GM18505 (cell line): ENCODE measurements around the gene ANGPTL2.

Experiments used
- ATAC-seq: cut with Tn5 transposase; IDR thresholded peaks from one replicate; pipeline ENCODE4 v1.9.1; 2021; ENCODE audit not compliant: unreplicated experiment
- POLR2A ChIP-seq: IDR thresholded peaks from 4 replicates; pipeline ENCODE4 v1.6.1; 2011; ENCODE audit warnings: borderline replicate concordance; ENCODE audit not compliant: insufficient read depth, insufficient read length; ENCODE audit errors: extremely low read depth

ANGPTL2 gene

DNA sequence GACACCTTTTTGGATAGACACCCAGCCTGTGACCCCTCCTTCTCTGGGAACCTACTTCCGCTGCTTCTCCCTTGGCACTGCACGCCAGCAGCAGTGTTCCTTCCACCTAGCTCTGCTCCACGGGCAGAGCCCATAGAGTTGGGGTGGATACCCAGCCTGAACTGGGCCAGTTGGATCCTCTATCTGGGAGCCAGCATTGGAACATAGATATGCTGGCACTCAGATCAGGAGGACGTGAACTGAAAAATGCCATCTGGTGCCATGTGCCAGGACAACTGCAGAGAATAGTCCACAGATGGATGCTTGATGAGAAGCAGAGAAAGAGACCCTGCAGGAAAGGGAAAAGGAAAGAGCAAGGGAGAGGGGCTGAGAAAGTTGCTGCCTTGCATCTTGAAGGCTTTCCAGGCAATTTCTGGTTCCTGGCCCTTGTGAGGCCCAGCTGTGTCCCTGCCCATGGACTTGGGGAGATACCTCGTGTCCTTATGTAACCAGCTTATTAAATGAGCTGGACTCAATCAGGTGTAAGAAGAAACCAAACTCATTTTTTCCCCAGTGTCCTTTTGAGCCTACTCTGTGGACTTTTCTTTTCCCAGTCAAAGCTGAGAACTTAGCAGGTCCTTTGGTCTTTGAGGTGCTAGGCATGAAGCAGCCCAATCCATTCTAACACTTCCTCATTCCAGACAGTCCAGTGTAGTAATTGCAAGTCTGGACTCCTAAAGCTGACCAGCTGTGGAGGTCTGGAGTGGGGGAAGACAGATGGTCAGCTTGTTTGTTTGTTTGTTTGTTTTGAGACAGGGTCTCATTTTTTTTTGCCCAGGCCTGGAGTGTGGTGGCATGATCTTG is 39.1 kb downstream of the ANGPTL2 start:
- no peak for TF ChIP-seq POLR2A
- no peak for ATAC-seq

DNA sequence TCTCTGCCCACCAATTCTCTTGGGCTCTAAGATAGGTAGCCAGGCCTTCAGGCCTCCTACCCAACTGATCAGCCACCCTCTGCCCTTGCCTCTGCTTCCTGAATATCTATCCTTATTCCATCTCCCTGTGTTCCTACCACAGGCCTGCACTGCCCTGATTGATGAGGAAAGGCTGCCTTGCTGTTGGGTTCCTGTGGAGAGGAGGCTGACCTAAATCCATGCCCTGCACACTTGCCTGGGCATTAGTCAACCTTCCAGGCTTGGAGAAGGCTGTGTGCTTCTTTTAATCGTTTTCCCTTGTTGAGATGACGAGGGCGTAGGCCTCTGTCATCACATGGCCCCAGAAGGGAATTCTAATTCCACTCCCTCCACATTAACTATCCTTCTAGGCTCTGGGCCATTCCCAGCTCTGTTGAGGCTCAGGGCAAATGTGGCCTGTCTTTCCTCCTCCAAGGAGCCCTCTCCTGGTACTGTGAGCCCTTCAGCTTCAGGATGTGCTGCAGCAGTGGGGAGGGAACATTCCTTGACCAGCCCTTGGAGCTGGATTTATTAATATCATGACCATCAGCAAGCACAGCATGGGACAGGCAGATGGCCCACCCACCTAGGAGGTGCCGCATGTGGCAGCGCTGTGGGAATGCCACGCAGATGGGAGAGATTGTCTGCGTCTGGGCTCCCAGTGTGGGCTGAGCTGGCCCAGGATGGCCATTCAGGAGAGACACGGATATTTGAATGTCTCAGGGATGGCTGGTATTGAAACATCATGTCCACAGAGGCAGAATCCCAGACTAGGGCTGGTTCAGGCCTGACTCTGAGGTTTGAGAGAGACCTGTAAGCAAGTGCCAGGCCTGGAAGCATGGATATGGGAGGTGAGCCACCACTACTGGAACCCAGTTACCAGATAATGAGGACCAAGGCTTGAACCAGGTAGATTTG is 40.9 kb downstream of the ANGPTL2 start:
- no peak for TF ChIP-seq POLR2A
- ATAC-seq, result no peak

- no peak for TF ChIP-seq POLR2A
- no peak for ATAC-seq
These were observed 42.8 kb downstream of the ANGPTL2 start for GRCh38 chr9:127079446-127080140.

DNA sequence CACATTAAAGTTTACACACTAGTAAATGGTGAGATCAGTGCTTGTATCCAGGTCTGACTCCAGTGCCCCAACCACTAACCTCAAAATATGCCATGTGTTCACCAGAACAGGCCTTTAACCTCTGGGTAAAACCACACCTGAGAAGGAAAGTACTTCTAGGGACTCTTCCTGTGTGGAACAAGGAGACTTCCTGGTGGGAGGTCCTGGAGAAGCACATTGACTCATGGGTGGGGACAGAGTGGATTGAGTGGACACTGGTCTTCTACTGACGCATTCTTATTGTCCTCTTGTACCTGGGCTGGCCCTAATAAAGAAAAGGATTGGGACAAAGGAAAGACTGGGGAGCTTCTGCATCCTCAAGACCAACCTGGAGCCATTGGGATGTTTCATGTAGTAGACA is 43.4 kb downstream of the ANGPTL2 start:
- no peak for TF ChIP-seq POLR2A
- no peak for ATAC-seq

GRCh38 chr9:127078336-127078735 is 44.1 kb downstream of the ANGPTL2 start:
- no peak for TF ChIP-seq POLR2A
- ATAC-seq, result no peak

DNA sequence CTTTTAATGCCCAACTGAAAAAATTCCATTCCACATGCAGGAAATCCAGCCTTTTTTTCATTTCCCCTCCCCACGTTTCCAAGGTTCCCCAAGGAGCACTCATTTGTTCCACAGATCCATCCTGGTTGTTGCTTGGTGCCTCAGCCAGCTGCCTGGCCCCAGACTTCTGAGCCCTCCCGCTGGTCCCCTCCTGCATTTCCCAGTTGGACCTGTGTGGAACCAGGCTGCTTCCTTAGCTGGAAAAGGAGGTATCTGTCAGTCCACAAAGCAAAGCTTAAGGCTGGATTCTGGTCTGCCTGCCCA is 44.8 kb downstream of the ANGPTL2 start:
- no peak for TF ChIP-seq POLR2A
- no peak for ATAC-seq

- no peak for TF ChIP-seq POLR2A
- ATAC-seq, result no peak
These were observed 45.4 kb downstream of the ANGPTL2 start for GRCh38 chr9:127076860-127077643.

GRCh38 chr9:127075624-127076372 is 46.6 kb downstream of the ANGPTL2 start:
- no peak for ATAC-seq
- TF ChIP-seq POLR2A, result no peak

GRCh38 chr9:127074561-127075548 is 47.6 kb downstream of the ANGPTL2 start:
- no peak for ATAC-seq
- TF ChIP-seq POLR2A, result no peak

DNA sequence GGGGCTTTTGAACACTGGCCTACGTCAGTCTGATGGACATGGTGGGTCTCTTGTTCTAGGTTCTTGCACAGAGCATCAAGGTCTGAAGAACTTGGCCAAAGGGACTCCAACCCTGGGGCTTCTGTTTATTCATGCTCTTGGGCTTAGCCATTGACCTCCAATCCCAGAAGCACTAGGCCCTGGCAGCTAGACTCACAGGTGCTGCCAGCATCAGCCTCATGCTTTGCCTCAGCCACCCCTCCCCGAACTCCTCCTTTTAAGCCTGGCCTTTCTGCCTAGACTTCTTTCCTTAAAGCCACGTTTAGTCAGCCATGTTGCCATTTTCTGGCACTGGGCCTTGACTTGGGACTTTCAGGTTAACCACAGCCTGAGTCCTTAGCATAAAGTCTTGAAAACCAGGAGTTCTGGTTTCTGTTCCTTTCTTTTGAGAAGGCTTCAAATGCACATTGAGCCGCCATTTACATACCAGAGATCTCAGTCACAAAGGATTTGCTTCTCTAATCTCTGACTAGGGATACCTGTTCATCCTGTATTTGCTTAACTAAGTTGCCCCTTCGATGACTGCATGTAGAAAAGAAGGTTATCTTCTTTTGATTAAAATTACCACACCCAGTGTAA is 54.7 kb downstream of the ANGPTL2 start:
- ATAC-seq, result no peak
- TF ChIP-seq POLR2A, result no peak

DNA sequence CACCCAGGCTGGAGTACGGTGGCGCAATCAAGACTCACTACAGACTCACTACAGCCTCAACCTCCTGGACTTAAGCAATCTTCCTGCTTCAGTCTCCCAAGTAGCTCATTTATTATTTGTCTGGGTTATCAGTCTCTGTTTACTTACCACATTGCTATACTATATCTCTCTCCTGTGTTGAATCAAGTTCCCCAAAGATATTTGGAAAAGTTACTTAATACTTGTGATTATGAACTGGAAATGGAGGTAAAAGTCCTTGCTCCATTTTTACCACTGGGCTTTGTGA is 55.6 kb downstream of the ANGPTL2 start:
- no peak for TF ChIP-seq POLR2A

More for the DNA sequence above, 55.6 kb downstream of the ANGPTL2 start:
- no peak for ATAC-seq
